ENCODE results near the gene TEAD1. TPM values are rescaled to one million over a fixed set of nuclear protein-coding genes. Genes with fewer than 3 reads are reported as not detected.

The TEAD1 gene
- total RNA-seq, 1 donor from 2014 or later = 62.5 TPM

DNA sequence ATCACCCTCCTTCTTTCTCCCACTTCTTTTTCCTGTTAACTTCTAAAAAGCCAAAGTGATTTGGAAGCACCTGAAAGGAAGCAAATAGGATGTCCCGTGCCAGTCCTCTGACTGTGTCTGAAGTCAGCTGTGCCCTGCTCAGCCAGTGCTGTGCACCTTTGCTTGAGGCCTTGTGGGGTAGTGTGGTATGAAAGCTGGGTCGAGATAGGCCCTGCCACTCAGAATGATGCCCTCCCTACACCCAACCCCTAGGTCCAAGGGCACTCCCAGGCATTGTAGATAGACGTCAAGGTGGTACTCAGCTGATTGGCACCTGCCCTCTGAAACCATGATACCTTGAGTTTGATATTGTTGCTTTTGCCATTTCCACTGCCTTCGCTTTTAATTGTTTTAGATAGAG, 251.3 kb downstream of the TEAD1 start:
- DNase-seq = no peak
- TF ChIP-seq, protein P1, sequence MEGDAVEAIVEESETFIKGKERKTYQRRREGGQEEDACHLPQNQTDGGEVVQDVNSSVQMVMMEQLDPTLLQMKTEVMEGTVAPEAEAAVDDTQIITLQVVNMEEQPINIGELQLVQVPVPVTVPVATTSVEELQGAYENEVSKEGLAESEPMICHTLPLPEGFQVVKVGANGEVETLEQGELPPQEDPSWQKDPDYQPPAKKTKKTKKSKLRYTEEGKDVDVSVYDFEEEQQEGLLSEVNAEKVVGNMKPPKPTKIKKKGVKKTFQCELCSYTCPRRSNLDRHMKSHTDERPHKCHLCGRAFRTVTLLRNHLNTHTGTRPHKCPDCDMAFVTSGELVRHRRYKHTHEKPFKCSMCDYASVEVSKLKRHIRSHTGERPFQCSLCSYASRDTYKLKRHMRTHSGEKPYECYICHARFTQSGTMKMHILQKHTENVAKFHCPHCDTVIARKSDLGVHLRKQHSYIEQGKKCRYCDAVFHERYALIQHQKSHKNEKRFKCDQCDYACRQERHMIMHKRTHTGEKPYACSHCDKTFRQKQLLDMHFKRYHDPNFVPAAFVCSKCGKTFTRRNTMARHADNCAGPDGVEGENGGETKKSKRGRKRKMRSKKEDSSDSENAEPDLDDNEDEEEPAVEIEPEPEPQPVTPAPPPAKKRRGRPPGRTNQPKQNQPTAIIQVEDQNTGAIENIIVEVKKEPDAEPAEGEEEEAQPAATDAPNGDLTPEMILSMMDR (IDR thresholded peaks at IDR 0.05; ENCODE audit: partially characterized antibody, unreplicated experiment) = no peak

DNA sequence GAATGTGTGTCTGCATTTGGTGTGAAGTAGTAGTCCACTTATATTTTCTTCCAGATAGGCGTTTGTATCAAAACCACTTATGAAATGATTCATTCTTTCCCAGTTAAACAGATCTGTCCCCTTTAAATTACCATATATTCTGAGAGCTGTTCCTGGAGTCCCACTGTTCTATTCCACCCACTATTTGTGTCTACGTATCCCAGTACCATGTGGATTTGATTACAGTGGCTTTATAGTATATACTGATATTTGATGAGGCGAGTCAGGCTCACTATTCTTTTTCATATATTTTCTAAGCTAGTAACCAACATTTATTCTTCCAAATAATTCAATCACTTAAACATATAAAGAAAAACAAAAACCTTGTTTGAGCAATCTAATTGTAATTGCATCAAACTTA, 253.0 kb downstream of the TEAD1 start:
- Mint-ChIP-seq H3K4me3 (ENCODE audit: unreplicated experiment) (no peak overlapping the region), H3K9me3 (ENCODE audit: unreplicated experiment) (peaks cover 5% of the 10 kb centered on the region), H3K36me3 (ENCODE audit: unreplicated experiment) (no peaks in the 10 kb centered on the region), H3K4me1 (ENCODE audit: low read depth, unreplicated experiment) (no peaks in the 10 kb centered on the region), H3K27ac (ENCODE audit: unreplicated experiment) (no peak overlapping the region), H3K27me3 (ENCODE audit: unreplicated experiment) (peaks cover 8% of the 10 kb centered on the region)
- TF ChIP-seq, protein P1 (IDR thresholded peaks at IDR 0.05; ENCODE audit: partially characterized antibody, unreplicated experiment) = no peak
- DNase-seq = no peak

More for the DNA sequence above, 251.3 kb downstream of the TEAD1 start:
- Mint-ChIP-seq H3K9me3 (ENCODE audit: unreplicated experiment) (peaks cover 5% of the 10 kb centered on the region), H3K4me1 (ENCODE audit: low read depth, unreplicated experiment) (no peaks in the 10 kb centered on the region), H3K36me3 (ENCODE audit: unreplicated experiment) (no peaks in the 10 kb centered on the region), H3K27me3 (ENCODE audit: unreplicated experiment) (peaks cover 8% of the 10 kb centered on the region), H3K27ac (ENCODE audit: unreplicated experiment) (no peak overlapping the region), H3K4me3 (ENCODE audit: unreplicated experiment) (no peak overlapping the region)

DNA sequence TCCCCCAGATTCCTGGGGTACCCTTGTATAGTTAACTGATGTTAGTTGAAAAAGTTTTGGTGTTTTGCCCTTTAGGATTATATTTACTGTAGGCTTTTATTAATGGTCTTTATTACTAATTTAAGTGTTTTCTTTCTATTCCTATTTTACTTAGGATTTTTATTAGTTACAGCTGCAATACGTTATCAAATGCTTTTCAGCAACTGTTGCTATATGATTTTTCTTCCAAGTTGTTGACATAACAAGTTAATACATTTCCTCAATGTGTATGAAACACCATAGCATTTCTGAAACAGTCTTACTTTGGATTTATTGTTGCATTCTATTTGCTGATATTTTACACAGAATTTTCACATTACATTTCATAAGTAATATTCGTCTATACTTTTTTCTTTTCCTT, 253.7 kb downstream of the TEAD1 start:
- Mint-ChIP-seq H3K36me3 (ENCODE audit: unreplicated experiment) (no peaks in the 10 kb centered on the region), H3K4me1 (ENCODE audit: low read depth, unreplicated experiment) (no peaks in the 10 kb centered on the region), H3K9me3 (ENCODE audit: unreplicated experiment) (peaks cover 5% of the 10 kb centered on the region), H3K4me3 (ENCODE audit: unreplicated experiment) (no peak overlapping the region), H3K27ac (ENCODE audit: unreplicated experiment) (no peak overlapping the region), H3K27me3 (ENCODE audit: unreplicated experiment) (peaks cover 8% of the 10 kb centered on the region)
- no peak for DNase-seq
- TF ChIP-seq, protein P1 (IDR thresholded peaks at IDR 0.05; ENCODE audit: partially characterized antibody, unreplicated experiment) = no peak

DNA sequence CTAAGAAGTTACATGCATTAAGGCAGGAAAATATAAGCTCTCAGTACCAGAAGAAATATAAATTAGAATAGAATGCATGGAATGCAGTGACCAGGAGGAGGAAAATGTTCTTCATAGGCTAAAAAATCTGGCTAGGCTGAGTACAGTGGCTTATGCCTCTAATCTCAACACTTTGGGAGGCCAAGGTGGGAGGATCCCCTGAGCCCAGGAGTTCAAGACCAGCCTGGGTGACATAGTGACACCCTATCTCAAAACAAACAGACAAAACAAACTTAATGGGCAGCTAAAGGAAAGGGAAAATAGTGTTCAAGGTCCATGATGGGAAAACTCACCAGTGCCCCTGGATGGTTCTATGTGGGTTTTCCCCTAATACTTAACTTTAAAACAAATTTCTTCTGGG, 256.6 kb downstream of the TEAD1 start:
- no peaks in the 10 kb centered on the region for H3K4me1 Mint-ChIP-seq (ENCODE audit: low read depth, unreplicated experiment)
- TF ChIP-seq, protein P1 (IDR thresholded peaks at IDR 0.05; ENCODE audit: partially characterized antibody, unreplicated experiment) = no peak

DNA sequence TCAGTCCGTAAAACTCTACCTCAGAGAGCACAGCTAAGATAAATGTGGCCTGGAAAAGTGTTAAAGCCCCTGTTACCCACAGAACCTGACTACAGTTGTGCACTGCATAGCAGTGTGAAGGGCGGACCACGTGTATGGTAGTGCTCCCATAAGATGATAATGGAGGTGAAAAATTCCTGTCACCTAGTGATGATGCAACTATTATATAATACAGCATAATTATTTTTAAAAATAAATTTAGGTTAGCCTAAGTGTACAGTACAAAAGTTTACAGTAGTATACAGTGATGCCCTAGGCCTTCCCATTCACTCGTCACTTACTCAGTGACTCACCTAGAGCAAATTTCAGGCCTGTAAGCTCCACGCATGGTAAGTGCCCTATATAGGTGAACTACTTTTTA, 258.3 kb downstream of the TEAD1 start:
- Mint-ChIP-seq H3K4me3 (ENCODE audit: unreplicated experiment) (peak overlapping the region; percentile 36), H3K4me1 (ENCODE audit: low read depth, unreplicated experiment) (no peaks in the 10 kb centered on the region), H3K9me3 (ENCODE audit: unreplicated experiment) (no peaks in the 10 kb centered on the region), H3K36me3 (ENCODE audit: unreplicated experiment) (no peaks in the 10 kb centered on the region), H3K27ac (ENCODE audit: unreplicated experiment) (no peak overlapping the region), H3K27me3 (ENCODE audit: unreplicated experiment) (peaks cover 2% of the 10 kb centered on the region)
- TF ChIP-seq, protein P1 (IDR thresholded peaks at IDR 0.05; ENCODE audit: partially characterized antibody, unreplicated experiment) = no peak
- no peak for DNase-seq

More for the DNA sequence above, 256.6 kb downstream of the TEAD1 start:
- peaks cover 2% of the 10 kb centered on the region for H3K27me3 Mint-ChIP-seq (ENCODE audit: unreplicated experiment)
- no peaks in the 10 kb centered on the region for H3K36me3 Mint-ChIP-seq (ENCODE audit: unreplicated experiment)
- peak overlapping the region; percentile 63 for H3K27ac Mint-ChIP-seq (ENCODE audit: unreplicated experiment)
- peak overlapping the region; percentile 75 for H3K4me3 Mint-ChIP-seq (ENCODE audit: unreplicated experiment)
- H3K9me3 Mint-ChIP-seq (ENCODE audit: unreplicated experiment) = peaks cover 2% of the 10 kb centered on the region
- no peak for DNase-seq
